Omental fat pad (tissue), 4 donors: ENCODE data around the gene UBR3. TPM values are rescaled to one million over a fixed set of nuclear protein-coding genes. Genes with fewer than 3 reads are reported as not detected.

Source experiments
- ATAC-seq: fragments of 150-250 bp; one replicate; pipeline ENCODE4 v1.9.1; 2016; ENCODE audit warnings: mild to moderate bottlenecking, moderate library complexity; ENCODE audit not compliant: low FRiP score
- DNase-seq: peaks from one replicate; pipeline ENCODE4 v3.0.0-alpha.2; 2019; ENCODE audit warnings: low spot score
- total RNA-seq, 4 donors: library from RNA; depleted of rRNA; stranded (reverse); fragments of >200 nt; gene quantifications; one replicate each; pipeline ENCODE4 v1.1.0, GENCODE V29; 2016
- TF ChIP-seq, protein P1 (sequence below), 3 donors: fragments of 450-650 bp; IDR thresholded peaks; one replicate each; pipeline ENCODE4 v1.5.1; 2016 to 2017; ENCODE audit warnings: antibody characterized with exemption in 3 of 3, mild to moderate bottlenecking in 3 of 3, moderate library complexity in 2 of 3

Gene UBR3
- total RNA-seq, 4 donors from 2014 or later: 59.2 to 90.3 (median 64.0) TPM

DNA sequence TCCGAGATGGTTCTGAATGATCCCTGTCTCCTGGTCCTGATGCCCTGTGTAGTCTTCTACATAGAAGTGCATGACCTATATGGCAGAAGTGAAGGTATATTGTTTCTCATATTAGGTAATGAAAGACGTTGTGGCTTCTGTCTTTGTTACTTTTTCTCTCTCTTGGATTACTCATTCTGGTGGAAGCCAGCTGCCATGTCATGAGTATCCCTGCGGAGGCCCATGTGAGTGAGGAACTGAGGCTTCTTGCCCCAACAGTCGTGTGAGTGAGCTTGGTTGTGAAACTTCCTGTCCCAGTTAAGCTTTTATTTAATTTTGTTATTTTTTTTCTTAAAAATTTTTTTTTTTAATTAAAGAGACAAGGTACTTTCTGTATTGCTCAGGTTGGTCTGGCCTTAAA, 134.7 kb downstream of the UBR3 start:
- no peak for DNase-seq
- ATAC-seq: no peak
- TF ChIP-seq, protein P1, sequence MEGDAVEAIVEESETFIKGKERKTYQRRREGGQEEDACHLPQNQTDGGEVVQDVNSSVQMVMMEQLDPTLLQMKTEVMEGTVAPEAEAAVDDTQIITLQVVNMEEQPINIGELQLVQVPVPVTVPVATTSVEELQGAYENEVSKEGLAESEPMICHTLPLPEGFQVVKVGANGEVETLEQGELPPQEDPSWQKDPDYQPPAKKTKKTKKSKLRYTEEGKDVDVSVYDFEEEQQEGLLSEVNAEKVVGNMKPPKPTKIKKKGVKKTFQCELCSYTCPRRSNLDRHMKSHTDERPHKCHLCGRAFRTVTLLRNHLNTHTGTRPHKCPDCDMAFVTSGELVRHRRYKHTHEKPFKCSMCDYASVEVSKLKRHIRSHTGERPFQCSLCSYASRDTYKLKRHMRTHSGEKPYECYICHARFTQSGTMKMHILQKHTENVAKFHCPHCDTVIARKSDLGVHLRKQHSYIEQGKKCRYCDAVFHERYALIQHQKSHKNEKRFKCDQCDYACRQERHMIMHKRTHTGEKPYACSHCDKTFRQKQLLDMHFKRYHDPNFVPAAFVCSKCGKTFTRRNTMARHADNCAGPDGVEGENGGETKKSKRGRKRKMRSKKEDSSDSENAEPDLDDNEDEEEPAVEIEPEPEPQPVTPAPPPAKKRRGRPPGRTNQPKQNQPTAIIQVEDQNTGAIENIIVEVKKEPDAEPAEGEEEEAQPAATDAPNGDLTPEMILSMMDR (IDR thresholded peaks at IDR 0.05): no peak

DNA sequence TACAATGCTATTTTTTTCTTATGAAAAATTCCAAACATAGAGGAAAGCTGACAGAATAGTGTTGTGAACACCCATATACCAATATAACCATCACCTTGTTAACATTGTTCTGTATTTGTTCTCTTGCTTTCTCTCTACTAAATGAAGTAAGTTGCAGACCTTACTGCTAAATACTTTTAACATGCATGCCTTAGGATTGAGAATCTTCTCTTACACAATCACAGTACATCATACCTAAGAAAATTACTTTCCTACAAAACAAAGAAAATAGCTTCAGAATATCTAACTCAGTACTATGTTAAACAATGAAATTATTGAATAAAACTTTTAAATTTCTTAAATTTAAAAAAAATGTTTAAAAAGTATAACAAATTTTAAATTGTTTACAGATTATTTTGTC, 136.5 kb downstream of the UBR3 start:
- TF ChIP-seq, protein P1 (IDR thresholded peaks at IDR 0.05): no peak
- DNase-seq: no peak
- ATAC-seq: no peak

DNA sequence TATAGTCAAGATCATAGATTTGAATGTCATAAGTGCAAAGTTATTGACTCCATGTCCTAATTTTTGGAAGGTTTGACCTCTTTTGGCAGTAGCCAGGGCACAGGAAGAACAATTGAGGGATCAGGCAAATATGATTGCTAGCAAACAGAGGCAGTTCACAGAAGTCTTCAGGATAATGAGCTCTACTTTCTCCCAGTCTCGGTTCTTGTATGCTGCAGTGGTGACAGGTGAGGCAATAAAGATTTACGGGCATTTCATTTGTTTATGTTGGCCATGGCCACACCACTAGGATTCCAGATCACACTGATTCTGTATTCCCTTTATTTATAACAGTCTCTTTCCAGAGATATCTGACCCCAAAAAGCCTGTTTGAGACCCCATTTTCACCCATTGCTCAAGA, 137.5 kb downstream of the UBR3 start:
- TF ChIP-seq, protein P1 (IDR thresholded peaks at IDR 0.05): no peak
- no peak for ATAC-seq
- no peak for DNase-seq

DNA sequence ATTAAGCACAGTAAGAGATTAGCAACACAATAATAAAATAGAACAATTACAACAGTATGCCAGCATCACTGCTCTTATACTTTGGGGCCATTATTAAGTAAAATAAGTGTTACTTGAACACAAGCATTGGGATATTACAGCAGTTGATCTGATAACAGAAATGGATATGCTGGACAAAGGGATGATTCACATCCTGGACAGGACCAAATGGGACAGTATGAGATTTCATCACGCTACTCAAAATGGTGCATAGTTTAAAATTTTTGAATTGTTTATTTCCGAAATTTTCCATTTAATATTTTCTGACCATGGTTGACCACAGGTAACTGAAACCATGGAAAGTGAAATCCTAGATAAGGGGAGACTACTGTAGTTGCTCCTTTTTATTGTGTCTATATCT, 138.2 kb downstream of the UBR3 start:
- TF ChIP-seq, protein P1 (IDR thresholded peaks at IDR 0.05): no peak
- no peak for ATAC-seq
- no peak for DNase-seq

DNA sequence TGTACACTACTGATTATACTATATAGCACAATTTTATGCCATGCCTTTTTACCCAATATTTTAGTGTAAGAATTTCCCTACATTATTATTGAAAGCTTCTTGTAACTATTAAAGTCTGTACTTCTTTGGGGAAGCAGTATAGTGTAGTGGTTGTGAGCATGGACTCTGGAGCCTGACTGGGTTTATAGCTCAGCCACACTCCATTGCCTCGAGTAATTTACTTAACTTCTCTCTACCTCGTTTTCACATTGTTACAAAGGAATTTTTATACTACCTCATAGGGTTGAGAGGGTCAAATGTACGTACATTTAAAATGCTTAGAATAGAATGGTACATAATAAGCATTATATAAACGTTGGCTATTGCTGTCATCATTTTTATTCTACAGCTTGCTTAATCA, 139.2 kb downstream of the UBR3 start:
- DNase-seq (no peak), ATAC-seq (no peak)
- TF ChIP-seq, protein P1 (IDR thresholded peaks at IDR 0.05): no peak

DNA sequence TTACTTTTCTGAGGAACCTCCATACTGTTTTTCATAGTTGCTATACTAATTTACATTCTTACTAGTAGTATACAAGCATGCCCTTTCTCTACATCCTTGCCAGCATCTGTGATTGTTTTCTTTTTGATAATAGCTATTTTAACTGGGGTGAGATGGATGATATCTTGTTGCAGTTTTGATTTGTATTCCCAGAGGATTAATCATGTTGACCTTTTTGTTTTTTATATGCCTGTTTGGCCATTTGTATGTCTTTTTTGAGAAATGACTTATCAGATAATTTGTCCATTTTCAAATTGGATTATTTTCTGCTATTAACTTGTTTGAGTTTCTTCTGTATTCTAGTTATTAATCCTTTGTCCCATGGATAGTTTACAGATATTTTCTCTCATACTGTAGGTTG, 141.5 kb downstream of the UBR3 start:
- TF ChIP-seq, protein P1 (IDR thresholded peaks at IDR 0.05): no peak
- ATAC-seq (no peak), DNase-seq (no peak)

DNA sequence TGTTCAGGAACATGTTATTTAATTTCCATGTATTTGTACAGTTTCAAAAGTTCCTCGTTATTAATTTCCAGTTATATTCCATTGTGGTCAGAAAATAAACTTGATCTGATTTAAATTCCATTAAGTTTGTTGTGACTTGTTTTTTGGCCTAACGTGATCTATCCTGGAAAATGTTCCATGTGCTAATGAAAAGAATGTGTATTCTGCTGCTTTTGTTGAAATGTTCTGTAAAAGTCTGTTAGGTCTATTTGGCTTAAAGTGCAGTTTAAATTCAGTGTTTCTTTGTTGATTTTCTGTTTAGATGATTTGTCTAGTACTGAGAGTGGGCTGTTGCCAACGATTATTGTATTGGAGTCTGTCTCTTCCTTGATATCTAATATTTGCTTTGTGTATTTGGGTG, 148.0 kb downstream of the UBR3 start:
- no peak for DNase-seq
- ATAC-seq: no peak

More for the DNA sequence above, 148.0 kb downstream of the UBR3 start:
- TF ChIP-seq, protein P1 (IDR thresholded peaks at IDR 0.05): no peak
